HG02571 (cell line): ENCODE results near the gene PLPPR2.
"Not testable (repeated sequence)": the region's sequence is repeated elsewhere in the genome, so short reads cannot be mapped to it uniquely, and the experiment has no call there.

Experiments used
- ATAC-seq: cut with Tn5 transposase; IDR thresholded peaks from one replicate; pipeline ENCODE4 v1.9.1; 2021; ENCODE audit warnings: mild to moderate bottlenecking, moderate library complexity; ENCODE audit not compliant: unreplicated experiment

PLPPR2 gene

GRCh38 chr19:11390933-11391680 lies 35.9 kb downstream of the PLPPR2 start:
- ATAC-seq: no peak

GRCh38 chr19:11397089-11397610 lies 41.9 kb downstream of the PLPPR2 start:
- ATAC-seq: no peak

DNA sequence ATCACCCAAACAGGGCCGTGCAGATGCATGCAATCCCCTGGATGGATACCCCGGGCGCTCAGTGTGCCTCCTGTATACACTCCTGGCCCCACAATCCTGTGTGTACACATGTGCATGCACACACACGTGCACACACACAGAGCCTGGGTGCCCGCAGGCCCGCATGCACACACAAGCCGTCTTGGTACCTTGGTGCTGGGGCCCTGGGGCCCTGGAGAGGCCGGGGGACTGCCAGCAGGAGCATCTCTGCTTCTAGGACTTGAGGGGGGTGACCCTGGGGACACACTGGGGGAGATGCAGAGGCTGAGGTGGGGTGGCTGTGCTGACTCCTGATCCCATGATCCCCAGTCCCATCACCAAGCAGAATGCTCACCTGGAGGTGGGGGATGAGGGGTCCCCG lies 44.4 kb downstream of the PLPPR2 start:
- no peak for ATAC-seq

- no peak for ATAC-seq
Observed at GRCh38 chr19:11400798-11401197, 45.6 kb downstream of the PLPPR2 start.

DNA sequence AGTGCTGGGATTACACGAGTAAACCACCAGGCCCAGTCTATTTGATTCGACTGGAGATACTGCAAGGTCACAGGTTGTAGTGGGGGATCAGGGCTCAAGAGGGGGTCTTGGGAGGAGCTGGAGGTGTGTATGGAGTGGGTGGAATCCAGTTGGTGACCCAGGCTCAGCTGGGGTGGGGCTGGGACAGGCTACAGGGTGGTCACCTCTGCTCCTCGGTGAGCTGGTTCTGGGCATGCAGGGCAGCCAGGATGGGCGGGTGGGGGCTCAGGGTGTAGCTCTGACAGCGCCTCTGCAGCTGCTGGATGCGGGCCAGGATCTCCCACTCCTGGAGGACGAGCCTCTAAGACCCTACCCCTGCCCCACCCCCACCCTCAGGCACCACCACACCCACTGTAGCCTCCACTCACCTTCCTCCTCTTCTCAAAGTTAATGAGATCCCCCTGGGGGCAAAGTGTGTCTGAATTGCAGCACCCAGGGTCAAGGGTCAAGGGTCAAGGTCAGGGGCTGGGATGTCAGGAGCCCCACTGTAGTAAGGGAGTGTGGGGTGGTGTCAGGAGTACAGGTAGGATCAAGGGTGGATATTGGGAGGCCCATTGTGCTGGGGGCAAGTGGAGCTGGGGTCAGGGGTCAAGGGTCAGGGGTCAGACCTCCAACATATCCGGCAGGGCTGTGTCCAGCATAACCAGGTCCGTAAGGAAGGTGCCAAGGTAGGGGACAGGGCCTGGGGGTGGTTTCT lies 46.7 kb downstream of the PLPPR2 start:
- no peak for ATAC-seq

- no peak for ATAC-seq
Observed at GRCh38 chr19:11404588-11405222, 49.5 kb downstream of the PLPPR2 start.

GRCh38 chr19:11405846-11406643 lies 50.8 kb downstream of the PLPPR2 start:
- no peak for ATAC-seq

GRCh38 chr19:11406703-11407236 lies 51.5 kb downstream of the PLPPR2 start:
- not testable (repeated sequence) for ATAC-seq

DNA sequence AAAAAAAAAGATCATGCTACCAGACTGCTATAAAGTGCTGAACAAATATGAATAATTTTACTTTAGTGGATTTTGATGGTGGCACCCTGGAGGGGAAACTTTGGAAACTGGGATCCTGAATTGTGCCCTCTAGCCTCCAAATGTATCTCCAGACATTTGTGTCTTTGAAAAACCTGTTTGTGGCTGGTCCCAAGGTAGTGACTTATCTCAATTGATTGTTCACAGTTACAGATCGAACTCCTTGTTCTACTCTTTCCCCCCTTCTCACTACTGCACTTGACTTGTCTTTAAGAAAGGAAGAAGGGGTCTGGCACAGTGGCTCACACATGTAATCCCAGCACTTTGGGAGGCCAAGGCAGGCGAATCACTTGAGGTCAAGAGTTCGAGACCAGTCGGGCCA lies 53.4 kb downstream of the PLPPR2 start:
- ATAC-seq: no peak

GRCh38 chr19:11410682-11411081 lies 55.5 kb downstream of the PLPPR2 start:
- no peak for ATAC-seq

- no peak for ATAC-seq
Observed at GRCh38 chr19:11414544-11414943, 59.3 kb downstream of the PLPPR2 start.
